HT-29 (cell line): ENCODE data around the gene EPS8L3. TPM values are rescaled to one million over a fixed set of nuclear protein-coding genes. Genes with fewer than 3 reads are reported as not detected.
"Not testable (repeated sequence)": the region's sequence is repeated elsewhere in the genome, so short reads cannot be mapped to it uniquely, and the experiment has no call there.

Experiments used
- DNase-seq: peaks from one replicate; pipeline ENCODE4 v3.0.0-alpha.2; 2015; ENCODE audit warnings: low spot score
- total RNA-seq: library from RNA; depleted of rRNA; stranded (reverse); fragments of >200 nt; shearing (Covaris generic); gene quantifications from 2 replicates; pipeline ENCODE4 v1.2.3, GENCODE V29; 2014; rRNA removed

Gene EPS8L3
- total RNA-seq: 107 and 120 TPM in 2 replicates

GRCh38 chr1:109763646-109764415, at the start of gene EPS8L3:
Gene EPS8L3, minus strand, starts transcription at chr1:109763923. Its CDS starts 2,174 bp downstream, at chr1:109761749.
- peak; percentile 93 for DNase-seq

DNA sequence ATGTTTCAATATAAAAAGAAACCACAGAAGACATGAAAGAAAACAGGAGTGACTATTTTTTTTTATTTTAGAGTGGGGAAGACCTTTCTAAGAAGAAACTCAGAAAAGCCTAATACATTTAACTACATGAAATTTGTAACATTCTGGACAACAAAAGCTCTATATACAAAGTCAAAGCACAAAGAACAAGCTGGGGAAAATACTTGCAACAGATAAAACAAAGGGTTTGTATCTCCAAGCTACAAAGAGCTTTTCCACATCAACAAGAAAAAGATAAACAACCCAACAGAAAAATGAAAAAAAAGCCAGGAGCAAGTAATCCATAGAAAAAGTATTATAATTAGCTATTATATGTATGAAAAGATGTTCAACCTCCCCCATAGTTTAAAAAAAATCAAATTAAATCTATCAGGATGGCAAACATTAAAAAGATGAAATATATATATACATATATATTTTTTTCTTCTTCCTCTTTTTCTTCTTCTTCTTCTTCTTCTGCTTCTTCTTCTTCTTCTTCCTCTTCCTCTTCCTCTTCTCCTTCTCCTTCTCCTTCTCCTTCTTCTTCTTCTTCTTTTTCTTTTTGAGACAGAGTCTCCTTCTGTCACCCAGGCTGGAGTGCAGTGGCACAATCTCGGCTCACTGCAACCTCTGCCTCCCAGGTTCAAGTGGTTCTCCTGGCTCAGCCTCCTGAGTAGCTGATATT, 49.1 kb upstream of the EPS8L3 start:
- DNase-seq: no peak

DNA sequence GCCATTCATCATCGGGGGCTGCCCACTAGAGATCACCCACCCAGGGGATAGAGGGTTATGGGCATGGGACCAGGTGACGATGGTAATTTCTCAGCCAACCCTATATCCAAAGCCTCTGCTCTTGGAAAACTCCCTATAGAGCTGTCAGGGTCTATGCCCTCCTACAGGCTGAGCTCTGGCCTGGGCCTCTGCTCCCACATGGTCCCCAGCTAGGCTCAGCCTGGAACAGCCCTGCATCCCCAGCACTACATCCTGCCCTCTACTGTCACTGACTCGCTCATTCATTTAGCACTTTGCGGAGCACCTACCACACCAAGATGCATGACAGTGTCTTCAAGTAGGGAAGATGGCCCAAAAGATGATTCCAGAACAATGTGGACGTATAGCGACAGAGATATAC, 45.0 kb upstream of the EPS8L3 start:
- no peak for DNase-seq

DNA sequence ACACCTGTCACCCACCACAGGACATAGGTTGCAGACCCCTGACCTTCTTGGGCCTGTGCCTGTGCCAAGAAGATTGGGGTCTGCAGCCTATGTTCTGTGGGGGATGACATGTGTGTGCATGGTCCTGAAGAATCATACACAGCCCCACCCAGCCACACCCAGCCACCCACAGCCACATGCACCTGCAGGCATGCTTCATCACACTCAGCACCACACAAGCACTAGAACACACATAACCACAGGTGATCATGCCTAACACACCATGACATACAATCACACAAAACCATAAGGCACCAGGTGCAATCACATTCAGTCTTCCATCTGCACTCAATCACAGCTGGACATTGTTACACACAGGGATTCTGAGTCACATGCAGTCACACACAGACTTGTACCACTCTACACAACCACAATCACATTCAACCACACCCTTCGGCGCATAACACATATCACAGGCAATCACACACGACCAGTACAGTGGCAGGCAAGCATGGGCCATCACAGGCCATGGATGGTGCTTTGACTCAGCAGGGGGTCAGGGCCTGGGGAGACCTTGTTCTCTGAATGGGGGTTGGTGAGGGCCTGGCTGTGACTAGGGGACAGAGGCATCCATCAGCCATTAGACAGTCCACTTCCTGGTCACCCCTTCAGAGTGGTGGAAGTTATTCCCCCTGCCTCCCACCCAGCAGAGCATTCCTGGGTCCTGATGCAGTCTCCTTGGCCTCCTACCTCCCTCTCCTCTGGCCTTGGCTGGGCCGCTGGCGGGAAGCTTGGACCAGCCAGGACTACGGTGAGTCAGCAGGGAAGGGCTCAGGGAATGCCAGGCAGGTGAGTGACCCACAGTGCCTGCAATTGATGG, 44.3 kb upstream of the EPS8L3 start:
- no peak for DNase-seq

- DNase-seq: no peak
These were observed 43.7 kb upstream of the EPS8L3 start for GRCh38 chr1:109807402-109807801.

- no peak for DNase-seq
These were observed 43.1 kb upstream of the EPS8L3 start for GRCh38 chr1:109806733-109807400.

DNA sequence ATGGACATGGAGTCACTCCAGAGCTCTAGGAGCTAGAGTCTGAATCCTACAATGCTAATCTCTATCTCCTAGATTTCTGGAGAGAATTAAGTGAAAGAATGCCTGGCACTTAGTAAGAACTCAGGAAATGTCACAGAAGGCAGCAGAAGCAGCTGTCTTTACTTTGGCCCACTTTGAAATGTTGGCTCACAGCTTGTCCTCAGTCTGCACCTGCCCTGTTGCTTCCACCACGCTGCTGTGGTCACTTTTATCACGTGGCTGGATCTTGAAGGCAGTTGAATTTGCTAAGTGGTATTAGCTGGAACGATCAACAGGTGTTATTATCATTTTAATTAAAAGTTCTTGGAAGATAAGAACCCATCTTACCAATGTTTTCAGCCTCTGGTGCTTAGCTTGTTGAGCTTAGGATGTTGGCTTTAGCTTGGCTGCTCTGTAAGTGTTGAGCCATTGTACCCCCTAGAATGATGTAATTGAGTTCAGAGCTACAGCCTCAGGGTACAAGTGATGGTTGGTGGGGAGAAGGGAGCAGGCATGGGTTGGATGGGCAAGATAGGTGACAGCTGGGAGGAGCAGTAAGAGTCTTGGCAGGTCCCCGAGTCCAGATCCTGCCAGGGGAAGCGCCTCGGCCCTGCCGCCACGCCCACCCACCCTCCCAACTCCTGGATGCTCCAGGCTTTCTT, 41.9 kb upstream of the EPS8L3 start:
- DNase-seq: no peak

DNA sequence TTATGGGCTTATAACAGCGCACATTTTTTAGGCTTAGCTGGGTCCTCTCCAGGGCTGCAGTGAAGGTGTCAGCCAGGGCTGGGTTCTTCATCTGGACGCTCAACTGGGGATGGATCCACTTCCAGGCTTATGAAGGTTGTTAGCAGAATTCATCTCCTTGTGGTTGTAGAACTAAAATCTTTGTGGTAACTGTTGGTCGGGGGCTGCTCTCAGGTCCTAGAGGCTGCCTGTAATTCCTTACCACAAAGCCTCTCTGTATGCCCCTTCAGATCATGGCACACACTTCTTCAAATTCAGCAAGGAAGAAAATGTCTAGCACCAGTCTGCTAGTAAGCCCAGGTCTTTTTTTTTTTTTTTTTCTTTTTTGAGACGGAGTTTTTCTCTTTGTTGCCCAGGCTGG, 40.9 kb upstream of the EPS8L3 start:
- DNase-seq: no peak

- no peak for DNase-seq
These were observed 40.2 kb upstream of the EPS8L3 start for GRCh38 chr1:109803901-109804331.

DNA sequence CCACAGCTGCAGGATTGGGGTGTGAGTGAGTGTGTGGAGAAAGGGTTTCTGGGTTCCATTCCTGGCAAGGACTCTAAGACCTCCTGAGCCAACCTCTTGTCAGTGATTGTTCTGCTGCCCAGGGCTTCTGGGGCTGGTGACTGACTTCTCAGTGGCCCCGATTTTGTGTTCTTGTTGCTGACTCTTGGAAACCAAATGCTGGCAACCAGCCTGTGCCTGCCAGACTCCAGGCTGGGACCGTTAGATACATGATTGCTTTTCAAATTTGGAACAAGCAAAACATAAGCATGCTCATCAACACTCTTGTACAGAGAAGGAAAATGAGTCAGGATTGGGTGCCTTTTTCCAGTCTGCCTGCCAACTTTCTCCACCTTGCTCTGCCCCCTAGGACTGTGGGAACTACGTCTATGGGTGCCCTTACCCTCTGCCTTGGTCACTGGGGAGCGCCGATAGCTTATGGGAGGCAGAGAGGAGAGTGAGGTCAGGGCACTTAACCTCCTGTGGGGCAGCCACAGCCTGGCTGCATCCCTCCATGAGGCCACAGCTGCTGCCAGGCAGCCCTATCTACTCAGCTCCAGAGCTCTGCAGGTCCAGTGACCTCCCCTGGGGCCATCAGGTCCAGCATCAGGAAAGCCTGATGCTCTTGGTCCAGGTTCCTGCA, 39.3 kb upstream of the EPS8L3 start:
- DNase-seq: no peak

- DNase-seq: no peak
These were observed 38.6 kb upstream of the EPS8L3 start for GRCh38 chr1:109802136-109802900.

GRCh38 chr1:109801791-109802135, 38.0 kb upstream of the EPS8L3 start:
- no peak for DNase-seq

DNA sequence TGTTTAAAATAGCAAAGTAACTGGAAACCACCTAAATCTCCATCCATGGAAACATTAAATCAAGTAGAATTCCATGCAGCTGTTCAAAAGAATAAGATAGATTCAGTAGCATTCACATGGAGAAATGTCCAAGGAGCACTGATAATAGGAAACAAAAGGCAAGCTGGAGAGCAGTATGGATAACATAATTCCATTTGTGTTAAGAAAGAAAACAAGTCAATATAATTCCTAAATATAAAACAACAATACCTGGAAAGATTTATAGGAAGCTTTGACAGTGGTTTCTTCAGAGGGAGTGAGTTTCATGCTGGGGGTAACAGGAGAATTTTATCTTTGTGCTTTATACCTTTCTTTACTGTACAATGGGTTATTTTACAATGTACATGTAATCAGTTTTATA, 36.6 kb upstream of the EPS8L3 start:
- no peak for DNase-seq

GRCh38 chr1:109799445-109799844, 35.7 kb upstream of the EPS8L3 start:
- no peak for DNase-seq

DNA sequence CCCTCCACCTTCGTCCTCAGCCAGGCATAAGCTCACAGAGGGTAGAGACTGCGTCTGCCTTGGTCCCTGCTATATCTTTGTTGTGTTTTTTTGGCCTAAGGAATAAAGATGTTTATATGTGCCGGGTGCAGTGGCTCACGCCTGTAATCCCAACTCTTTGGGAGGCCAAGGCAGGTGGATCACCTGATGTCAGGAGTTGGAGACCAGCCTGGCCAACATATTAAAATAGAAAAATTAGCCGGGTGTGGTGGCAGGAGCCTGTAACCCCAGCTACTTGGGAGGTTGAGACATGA, 33.5 kb upstream of the EPS8L3 start:
- not testable (repeated sequence) for DNase-seq

GRCh38 chr1:109796484-109797302, 33.0 kb upstream of the EPS8L3 start:
- DNase-seq: no peak

GRCh38 chr1:109794319-109795132, 30.8 kb upstream of the EPS8L3 start:
- no peak for DNase-seq
